GM23338 (cell line): ENCODE data around the gene AP2B1. TPM values are rescaled to one million over a fixed set of nuclear protein-coding genes. Genes with fewer than 3 reads are reported as not detected.

ENCODE experiments used
- ATAC-seq: fragments of 200-7000 bp; cut with Tn5 transposase; 3 replicates; pipeline ENCODE4 v1.9.1; 2020
- DNase-seq: peaks from one replicate; pipeline ENCODE4 v3.0.0-alpha.2; 2015; ENCODE audit warnings: low spot score
- H2AFZ ChIP-seq: fragments of 200-600 bp; sonication (generic); 2 replicates; pipeline ENCODE4 v1.8.0; 2016; ENCODE audit warnings: antibody characterized with exemption, mild to moderate bottlenecking, moderate library complexity
- H3F3A ChIP-seq: fragments of 200-600 bp; sonication (generic); replicated peaks from 2 replicates; pipeline ENCODE4 v1.8.0; 2017; ENCODE audit warnings: antibody characterized with exemption, mixed run types, low read depth
- H3K27ac ChIP-seq: fragments of 200-600 bp; sonication (generic); 2 replicates; pipeline ENCODE4 v1.6.1; 2016; ENCODE audit warnings: low read depth
- H3K27me3 ChIP-seq: fragments of 200-600 bp; sonication (generic); 2 replicates; pipeline ENCODE4 v1.8.0; 2016; ENCODE audit warnings: mild to moderate bottlenecking, mixed run types, moderate library complexity; ENCODE audit not compliant: insufficient read depth
- H3K36me3 ChIP-seq: fragments of 200-600 bp; sonication (generic); 2 replicates; pipeline ENCODE4 v1.8.0; 2016; ENCODE audit warnings: mild to moderate bottlenecking; ENCODE audit not compliant: insufficient read depth
- H3K4me1 ChIP-seq: fragments of 200-600 bp; sonication (generic); 2 replicates; pipeline ENCODE4 v1.8.0; 2016; ENCODE audit warnings: mild to moderate bottlenecking, moderate library complexity; ENCODE audit not compliant: insufficient read depth
- H3K4me2 ChIP-seq: fragments of 200-600 bp; sonication (generic); 2 replicates; pipeline ENCODE4 v1.7.1; 2017; ENCODE audit warnings: mixed run types
- H3K4me3 ChIP-seq: fragments of 200-600 bp; sonication (generic); 2 replicates; pipeline ENCODE4 v1.6.1; 2016; ENCODE audit warnings: mixed run types
- H3K79me2 ChIP-seq: fragments of 200-600 bp; sonication (generic); replicated peaks from 2 replicates; pipeline ENCODE4 v1.8.0; 2017; ENCODE audit warnings: mild to moderate bottlenecking; ENCODE audit not compliant: insufficient read depth
- H3K9me2 ChIP-seq: fragments of 200-600 bp; sonication (generic); 2 replicates; pipeline ENCODE4 v1.8.0; 2017; ENCODE audit not compliant: insufficient read depth
- H4K20me1 ChIP-seq: fragments of 200-600 bp; sonication (generic); replicated peaks from 2 replicates; pipeline ENCODE4 v1.8.0; 2017; ENCODE audit warnings: mild to moderate bottlenecking; ENCODE audit not compliant: insufficient read depth
- H3K27ac Mint-ChIP-seq: 2 replicates; pipeline ENCODE4 v1.8.0; 2020; ENCODE audit warnings: inconsistent platforms, mild to moderate bottlenecking, moderate library complexity, mixed read lengths
- H3K27me3 Mint-ChIP-seq: 3 replicates; pipeline ENCODE4 v1.8.0; 2022; ENCODE audit warnings: low read depth, mild to moderate bottlenecking, moderate library complexity, mixed read lengths, inconsistent platforms; ENCODE audit not compliant: insufficient read depth, poor library complexity
- H3K36me3 Mint-ChIP-seq: 3 replicates; pipeline ENCODE4 v1.8.0; 2021; ENCODE audit warnings: low read depth, mild to moderate bottlenecking, inconsistent platforms, moderate library complexity, mixed read lengths
- H3K4me1 Mint-ChIP-seq: 3 replicates; pipeline ENCODE4 v1.8.0; 2020; ENCODE audit warnings: mild to moderate bottlenecking, inconsistent platforms, mixed read lengths
- H3K4me3 Mint-ChIP-seq: 3 replicates; pipeline ENCODE4 v1.8.0; 2021; ENCODE audit warnings: moderate library complexity, mild to moderate bottlenecking, inconsistent platforms, mixed read lengths
- H3K9me3 Mint-ChIP-seq: 3 replicates; pipeline ENCODE4 v1.8.0; 2020; ENCODE audit warnings: moderate library complexity, mild to moderate bottlenecking, inconsistent platforms, mixed read lengths
- CTCF ChIP-seq, 2 experiments: fragments of 200-600 bp in 1 of 2; sonication (generic) in 1 of 2; conservative IDR thresholded peaks; 2 replicates each; pipeline versions ENCODE4 v1.5.1 to v1.6.1; 2016 to 2017; ENCODE audit warnings: antibody characterized with exemption in 2 of 2, low read depth in 2 of 2, mild to moderate bottlenecking in 2 of 2, moderate library complexity in 1 of 2
- EZH2 ChIP-seq: fragments of 200-600 bp; sonication (generic); IDR thresholded peaks from one replicate; pipeline ENCODE4 v1.8.0; 2017; ENCODE audit warnings: antibody characterized with exemption, mild to moderate bottlenecking, low read depth; ENCODE audit not compliant: unreplicated experiment
- EZH2phosphoT487 ChIP-seq: fragments of 200-600 bp; sonication (generic); IDR thresholded peaks from one replicate; pipeline ENCODE4 v1.8.1; 2018; ENCODE audit warnings: antibody characterized with exemption; ENCODE audit not compliant: unreplicated experiment
- NANOG ChIP-seq: IDR thresholded peaks from 2 replicates; pipeline ENCODE4 v1.6.1; 2016; ENCODE audit warnings: antibody characterized with exemption, borderline replicate concordance
- REST ChIP-seq: IDR thresholded peaks from one replicate; pipeline ENCODE4 v1.6.1; 2018; ENCODE audit warnings: antibody characterized with exemption; ENCODE audit not compliant: unreplicated experiment
- ZNF462 ChIP-seq: fragments of 250-450 bp; sonication (Bioruptor Pico); IDR thresholded peaks from 2 replicates; pipeline ENCODE4 v1.5.0; 2020; ENCODE audit warnings: mild to moderate bottlenecking, moderate library complexity
- polyA plus RNA-seq: library from polyadenylated mRNA; unstranded; fragments of >200 nt; fragmentation: Nextera tagmentation; extraction: Ambion mirVana; gene quantifications from 2 replicates; pipeline ENCODE4 v1.2.1, GENCODE V29; 2016
- total RNA-seq: library from RNA; depleted of rRNA; stranded (reverse); fragments of >200 nt; shearing (Covaris generic); gene quantifications from 2 replicates; pipeline ENCODE4 v1.2.3, GENCODE V29; 2014

Gene AP2B1
- total and polyA plus RNA-seq, 2 experiments from 2014 or later: 89.7 to 144 TPM

DNA sequence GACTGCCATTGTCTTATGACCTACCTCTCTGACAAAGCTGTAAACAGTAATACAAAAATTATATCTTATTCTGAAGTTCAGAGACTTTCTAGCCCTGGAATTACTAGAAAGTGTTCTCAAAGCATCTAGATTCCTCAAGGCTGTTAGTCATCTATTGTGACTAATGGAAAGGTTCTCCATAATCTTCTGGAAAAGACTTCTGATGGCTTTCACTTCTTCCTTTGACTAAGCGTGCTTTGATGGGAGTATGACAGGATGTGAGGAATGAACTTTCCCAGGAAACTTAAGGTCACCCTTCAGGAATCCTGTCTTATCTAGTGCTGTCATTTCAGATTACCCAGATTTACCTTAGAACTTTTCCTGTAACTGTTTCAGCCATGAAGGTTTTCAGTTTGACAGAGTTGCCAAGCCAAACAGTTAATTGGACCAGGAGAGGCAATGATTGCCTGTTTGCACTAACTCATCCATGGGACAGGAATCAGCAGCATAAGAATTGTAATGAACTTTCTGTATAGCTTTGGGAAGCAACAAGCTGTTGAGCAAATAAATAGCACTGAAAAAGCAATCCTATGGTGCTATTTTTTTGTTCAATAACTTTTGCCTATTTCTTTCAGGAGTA lies 43.5 kb downstream of the AP2B1 start (continued):
- TF ChIP-seq REST (no peak), EZH2 (no peak)

DNA sequence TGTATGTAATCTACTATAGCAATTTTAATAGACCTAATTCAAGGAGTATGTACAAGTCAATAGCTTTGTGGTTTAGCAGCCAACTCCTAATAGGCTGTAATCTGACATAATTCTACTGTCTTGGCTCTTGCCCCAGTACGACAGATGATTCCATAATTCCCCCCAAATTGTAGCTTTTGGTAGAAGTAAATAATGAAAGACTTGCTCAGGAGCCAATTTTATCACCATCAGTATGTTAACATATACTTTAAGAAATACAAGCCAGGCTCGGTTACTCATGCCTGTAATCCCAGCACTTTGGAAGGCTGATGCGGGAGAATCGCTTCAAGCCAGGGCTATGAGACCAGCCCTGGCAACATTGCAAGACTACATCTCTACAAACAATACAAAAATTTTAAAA lies 53.9 kb downstream of the AP2B1 start:
- Histone ChIP-seq H3K36me3 (peaks cover 55% of the 10 kb centered on the region), H3K27me3 (no peaks in the 10 kb centered on the region), H3K4me1 (no peaks in the 10 kb centered on the region), H4K20me1 (peaks cover 5% of the 10 kb centered on the region), H3F3A (no peaks in the 10 kb centered on the region), H3K4me2 (no peak overlapping the region), H2AFZ (no peak overlapping the region), H3K79me2 (no peaks in the 10 kb centered on the region), H3K9me2 (no peaks in the 10 kb centered on the region), H3K4me3 (no peak overlapping the region), H3K27ac (no peak overlapping the region)
- no peak overlapping the region for H3K27ac Mint-ChIP-seq
- no peak for TF ChIP-seq NANOG
- no peak for TF ChIP-seq REST
- TF ChIP-seq ZNF462 (CRISPR knock-in tag): no peak
- no peak for TF ChIP-seq EZH2
- TF ChIP-seq EZH2phosphoT487: no peak
- no peak for TF ChIP-seq CTCF (conservative IDR thresholded peaks at IDR 0.05; ENCODE audit: low read depth in 2 of 2)
- H3K36me3 Mint-ChIP-seq: peaks cover 55% of the 10 kb centered on the region
- ATAC-seq (no peak), DNase-seq (no peak)
- H3K4me1 Mint-ChIP-seq: no peaks in the 10 kb centered on the region
- no peaks in the 10 kb centered on the region for H3K27me3 Mint-ChIP-seq
- H3K9me3 Mint-ChIP-seq: no peaks in the 10 kb centered on the region
- no peak overlapping the region for H3K4me3 Mint-ChIP-seq
